GM19328 (cell line): ENCODE results near the gene KRT71.

Experiments used
- ATAC-seq: cut with Tn5 transposase; IDR thresholded peaks from one replicate; pipeline ENCODE4 v1.9.1; 2021; ENCODE audit warnings: mild to moderate bottlenecking, moderate library complexity; ENCODE audit not compliant: unreplicated experiment

Gene KRT71

DNA sequence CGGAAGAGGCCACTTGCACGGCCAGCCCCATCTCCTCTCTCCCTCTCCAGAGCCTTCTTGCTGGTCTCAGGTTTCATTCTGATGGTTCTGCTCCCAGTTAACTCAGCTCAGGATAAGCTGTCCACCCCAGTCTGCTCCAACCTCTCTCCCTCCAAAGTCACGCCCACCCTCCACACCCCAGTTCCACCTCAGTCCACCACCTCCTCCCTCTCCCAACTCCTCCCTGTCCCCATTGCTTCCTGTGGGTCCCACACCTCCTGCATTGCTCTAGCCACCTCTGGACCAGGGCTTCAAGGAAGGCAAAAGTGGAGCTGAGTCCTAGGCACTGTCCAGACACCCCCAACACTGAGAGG is 13.1 kb downstream of the KRT71 start:
- no peak for ATAC-seq

GRCh38 chr12:52539083-52539820 is 13.7 kb downstream of the KRT71 start:
- no peak for ATAC-seq

DNA sequence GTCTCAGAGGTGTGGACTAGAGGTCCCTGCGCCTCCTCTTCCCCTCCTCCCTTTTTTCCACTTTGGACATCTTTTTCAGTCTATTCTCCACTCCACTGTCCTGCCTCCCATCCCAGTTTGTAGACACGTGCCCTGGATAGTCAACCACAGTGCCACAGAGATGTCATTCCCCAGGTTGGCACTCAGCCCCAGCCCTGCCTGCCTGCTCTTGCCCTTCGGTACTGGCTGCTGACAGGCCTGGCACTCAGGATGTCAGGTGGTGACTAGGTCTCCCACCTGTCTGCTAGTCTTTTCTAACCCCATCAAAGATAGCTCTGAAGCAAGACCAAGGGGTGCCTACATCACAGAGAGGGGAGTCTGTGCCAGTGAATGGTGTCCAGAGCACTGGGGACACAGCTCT is 15.8 kb downstream of the KRT71 start:
- ATAC-seq = no peak

GRCh38 chr12:52535574-52535973 is 17.4 kb downstream of the KRT71 start:
- ATAC-seq = no peak

DNA sequence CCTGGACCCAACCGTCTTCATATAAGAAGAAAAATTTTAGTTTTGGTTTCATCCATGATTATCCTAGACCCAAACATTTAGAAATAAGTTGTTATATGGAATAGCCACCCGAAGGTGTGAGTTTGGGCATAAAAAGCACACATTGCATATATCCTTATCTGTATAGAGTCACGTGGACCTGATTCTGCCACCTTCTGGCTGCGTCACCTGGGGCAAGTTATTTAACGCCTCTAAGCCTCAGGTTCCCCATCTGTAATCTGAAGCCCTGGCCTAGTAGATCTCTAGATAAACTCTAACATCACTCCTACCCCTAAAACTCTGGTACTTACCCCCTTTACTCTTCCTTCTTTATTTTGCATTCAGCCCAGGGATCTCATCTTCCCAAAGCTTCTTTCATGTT is 18.5 kb downstream of the KRT71 start:
- ATAC-seq = no peak

DNA sequence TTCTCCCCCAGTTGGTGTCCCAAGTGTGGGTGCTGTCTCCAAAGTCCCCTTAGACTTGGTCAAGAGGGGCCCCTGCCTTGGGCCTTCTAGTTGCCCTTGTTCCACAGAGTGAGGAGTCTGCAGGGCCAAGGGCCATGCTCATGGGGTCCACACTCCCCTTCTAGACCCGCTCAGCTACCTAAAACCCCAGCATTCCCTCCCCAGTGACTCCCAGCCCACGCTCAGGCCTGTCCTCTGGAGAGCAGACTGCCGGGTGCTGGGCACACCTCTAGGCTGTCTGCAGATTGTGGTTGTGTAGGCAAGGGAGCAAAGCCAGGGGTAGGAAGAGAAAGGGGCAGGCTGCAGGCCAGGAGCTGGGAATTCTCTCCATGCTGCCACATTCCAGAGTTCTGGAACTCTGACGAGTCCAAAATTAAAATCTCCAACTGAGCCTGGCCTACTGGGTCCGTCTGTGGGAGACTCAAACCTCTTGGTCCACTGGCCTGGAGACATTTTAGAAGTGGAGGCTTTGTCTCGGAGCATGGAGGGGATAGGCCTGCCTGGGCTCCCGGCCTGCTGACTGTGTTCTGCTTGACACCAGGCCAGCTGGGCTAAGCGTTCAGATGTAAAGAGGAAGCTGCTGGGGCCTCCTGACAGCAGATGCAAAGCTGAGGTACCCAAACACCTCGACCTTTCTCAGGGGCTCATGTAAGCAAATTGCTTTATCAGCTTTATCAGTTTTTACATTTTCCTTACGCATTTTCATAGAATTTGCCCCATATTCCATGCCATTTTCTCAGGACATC is 19.1 kb downstream of the KRT71 start:
- ATAC-seq = no peak

DNA sequence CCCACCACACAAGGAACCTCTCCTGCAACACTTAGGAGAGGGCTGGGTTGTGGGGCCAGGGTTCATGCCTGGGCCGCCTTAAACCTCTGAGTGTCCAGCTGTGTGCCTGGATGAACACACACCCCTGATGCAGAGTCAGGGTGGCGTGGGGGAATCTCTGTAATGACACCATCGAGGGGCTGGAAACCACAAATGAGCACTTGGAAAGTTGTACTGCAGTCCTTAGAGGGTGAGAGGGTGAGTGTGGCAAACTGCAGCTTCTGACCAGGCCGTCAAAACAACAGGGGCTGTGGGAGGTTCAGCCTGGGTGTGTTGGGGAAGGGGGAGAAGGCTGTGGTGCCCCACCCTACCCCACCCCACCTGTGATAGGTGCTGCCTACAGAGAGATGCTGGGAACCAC is 20.3 kb downstream of the KRT71 start:
- ATAC-seq = no peak

DNA sequence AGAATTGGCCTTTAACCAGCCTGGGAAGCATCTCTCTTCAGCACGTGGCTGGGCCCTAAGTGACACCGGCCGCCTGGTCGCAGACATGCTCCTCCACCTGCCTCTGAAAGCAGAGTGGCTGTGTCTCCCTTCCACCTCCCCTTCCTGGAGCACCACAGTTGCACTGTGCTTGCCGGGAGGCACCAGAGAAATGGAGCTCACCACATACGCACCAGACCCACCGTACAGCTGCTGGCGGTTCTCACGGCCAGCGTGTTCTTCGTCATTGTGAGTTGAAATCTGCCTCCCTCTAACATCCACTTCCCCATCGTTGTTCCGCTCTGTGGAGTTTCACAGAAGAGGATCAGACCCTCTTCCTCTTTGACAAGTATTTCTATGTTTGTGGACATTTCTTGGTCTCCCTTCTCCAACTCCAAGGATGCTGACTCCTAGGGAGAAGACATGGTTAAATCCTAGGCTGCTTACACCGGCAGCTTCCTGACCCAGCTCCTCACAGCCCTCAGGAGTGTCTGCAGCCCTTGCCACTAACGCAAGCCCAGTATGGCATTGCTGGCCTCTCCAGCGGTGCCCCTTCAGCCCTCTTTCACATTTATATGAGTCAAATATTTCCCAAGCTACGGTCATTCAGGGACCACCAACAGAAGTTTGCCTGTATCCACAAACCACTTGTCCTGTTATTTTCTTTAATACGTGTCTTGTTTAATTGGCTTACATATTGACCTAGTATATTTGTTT is 21.2 kb downstream of the KRT71 start:
- ATAC-seq = no peak

DNA sequence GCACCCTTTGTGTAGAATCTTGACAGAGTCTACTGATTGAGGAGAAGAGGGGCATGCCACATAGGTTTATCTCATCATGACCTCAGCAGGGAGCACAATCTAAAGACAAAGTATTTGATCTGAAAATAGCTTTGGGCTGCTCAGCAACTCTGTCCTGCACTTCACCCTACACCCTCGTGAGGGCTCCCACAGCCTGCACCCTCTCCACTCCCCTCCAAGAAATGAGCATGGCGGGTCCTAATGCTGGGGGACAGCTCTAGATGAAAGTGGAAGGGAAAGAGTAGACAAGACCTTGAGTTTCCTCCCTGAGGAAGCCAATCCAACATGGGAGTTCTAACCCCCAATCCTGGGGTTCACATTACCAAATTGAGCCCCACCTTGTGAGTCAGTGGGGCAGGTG is 22.0 kb downstream of the KRT71 start:
- ATAC-seq = no peak

- no peak for ATAC-seq
These were observed 22.6 kb downstream of the KRT71 start for GRCh38 chr12:52530366-52530765.

DNA sequence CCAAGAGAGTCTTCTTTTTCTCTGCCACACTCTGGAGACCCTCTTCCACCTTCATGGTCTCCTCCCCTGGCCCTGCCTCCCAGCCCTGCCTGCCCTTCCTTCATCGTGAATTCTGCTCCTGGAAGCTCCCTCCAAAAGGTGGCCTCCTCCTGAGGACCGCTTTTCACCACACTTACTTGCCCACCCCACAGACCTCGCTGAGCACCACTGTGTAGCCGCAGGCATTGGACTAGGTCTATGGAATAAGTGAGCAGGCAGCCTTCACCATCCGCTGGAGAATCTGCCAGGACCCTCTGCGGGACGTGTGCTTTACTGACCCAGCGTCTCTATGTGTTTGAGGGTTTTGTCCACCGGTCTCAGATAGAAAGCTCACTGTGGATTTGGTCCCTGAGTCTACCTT is 23.1 kb downstream of the KRT71 start:
- ATAC-seq = no peak

DNA sequence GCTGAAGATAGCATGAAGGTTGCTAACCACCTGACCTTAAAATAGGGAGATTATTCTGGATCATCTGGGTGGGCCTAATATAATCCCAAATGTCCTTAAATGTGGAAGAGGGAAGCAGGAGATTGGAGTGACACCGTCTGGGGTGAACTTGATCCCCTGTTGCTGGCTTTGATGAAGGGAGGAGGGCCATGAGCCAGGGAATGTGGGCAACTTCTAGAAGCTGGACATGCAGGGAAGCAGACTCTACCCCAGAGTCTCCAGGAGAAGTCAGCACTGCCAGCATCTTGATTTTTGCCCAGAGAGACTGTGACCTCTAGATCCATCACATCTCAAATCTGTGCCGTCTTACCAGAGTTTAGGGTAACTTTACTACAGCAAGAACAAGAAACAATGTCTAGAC is 23.5 kb downstream of the KRT71 start:
- ATAC-seq = no peak

GRCh38 chr12:52528641-52529143 is 24.3 kb downstream of the KRT71 start:
- no peak for ATAC-seq

GRCh38 chr12:52527121-52527800 is 25.7 kb downstream of the KRT71 start:
- ATAC-seq = no peak

GRCh38 chr12:52526511-52526951 is 26.4 kb downstream of the KRT71 start:
- ATAC-seq = no peak

GRCh38 chr12:52525661-52526499 is 27.1 kb downstream of the KRT71 start:
- ATAC-seq = no peak

GRCh38 chr12:52524898-52525591 is 27.9 kb downstream of the KRT71 start:
- ATAC-seq = no peak

DNA sequence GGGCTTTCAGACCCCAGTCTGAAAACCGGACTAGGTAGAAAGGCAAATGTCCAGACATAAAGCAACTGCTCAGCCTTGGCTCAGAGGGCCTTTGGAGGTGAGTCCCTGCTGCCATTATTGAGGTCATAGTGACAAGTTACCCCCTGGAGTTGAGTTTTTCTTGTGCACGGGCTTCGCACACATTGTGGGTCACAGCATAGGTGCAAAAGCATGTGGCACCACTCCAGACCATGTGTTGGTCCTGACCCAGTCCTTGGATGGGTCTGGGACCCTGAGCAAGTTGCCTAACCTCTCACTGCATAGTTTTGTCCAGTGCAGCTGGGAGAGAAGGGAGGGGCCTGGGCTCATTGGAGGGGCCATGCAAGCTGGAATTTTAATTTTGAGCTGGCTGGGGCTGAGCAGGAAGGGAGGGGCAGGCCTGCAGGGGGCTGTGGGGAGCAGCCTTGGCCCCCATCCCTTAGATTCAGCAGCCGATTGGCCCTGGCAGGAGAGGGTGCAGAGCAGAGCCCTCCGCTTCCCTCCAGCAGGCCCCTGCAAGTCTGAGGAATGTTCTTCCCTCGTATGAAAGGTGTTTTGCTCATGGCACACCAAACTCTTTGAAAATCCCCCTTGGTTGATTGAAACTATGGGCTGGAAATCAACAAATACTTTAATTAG is 28.6 kb downstream of the KRT71 start:
- ATAC-seq = no peak

GRCh38 chr12:52523824-52524223 is 29.1 kb downstream of the KRT71 start:
- ATAC-seq = no peak
